Activated CD4-positive, alpha-beta memory T cell treated with anti-CD3 and anti-CD28 coated beads for 36 hours (primary cell): ENCODE measurements around the gene SIPA1L3. TPM values are rescaled to one million over a fixed set of nuclear protein-coding genes. Genes with fewer than 3 reads are reported as not detected.
"Not testable (repeated sequence)": the region's sequence is repeated elsewhere in the genome, so short reads cannot be mapped to it uniquely, and the experiment has no call there.

Source experiments
- CTCF ChIA-PET: fragments of 350-600 bp; sonication (Branson Sonifier 250); formaldehyde crosslinking; loops from one replicate; lab custom pipeline; 2021; ENCODE audit warnings: antibody characterized with exemption, inconsistent platforms; lab: Charles Lee
- POLR2A ChIA-PET: fragments of 350-600 bp; sonication (Branson Sonifier 250); formaldehyde crosslinking; loops from one replicate; lab custom pipeline; 2021; ENCODE audit warnings: antibody characterized with exemption; lab: Charles Lee
- DNase-seq: peaks from one replicate; pipeline ENCODE4 v3.0.0-alpha.2; 2020
- H3K27ac Mint-ChIP-seq: one replicate; pipeline ENCODE4 v1.8.0; 2021; ENCODE audit warnings: mixed read lengths
- H3K27me3 Mint-ChIP-seq: one replicate; pipeline ENCODE4 v1.8.0; 2021; ENCODE audit warnings: mixed read lengths
- H3K36me3 Mint-ChIP-seq: one replicate; pipeline ENCODE4 v1.8.0; 2021; ENCODE audit warnings: mixed read lengths
- H3K4me1 Mint-ChIP-seq: one replicate; pipeline ENCODE4 v1.8.0; 2021; ENCODE audit warnings: low read depth, mixed read lengths
- H3K4me3 Mint-ChIP-seq: one replicate; pipeline ENCODE4 v1.8.0; 2021; ENCODE audit warnings: mild to moderate bottlenecking, mixed read lengths
- H3K9me3 Mint-ChIP-seq: one replicate; pipeline ENCODE4 v1.8.0; 2021; ENCODE audit warnings: mixed read lengths
- intact Hi-C: fragments of 100-400 bp; cut with micrococcal nuclease; formaldehyde crosslinking; loops from one replicate; pipeline ENCODE4 v1.15.1; 2023
- total RNA-seq, 2 experiments: library from RNA; stranded (reverse); gene quantifications; one replicate each; pipeline ENCODE4 v1.2.3, GENCODE V29; 2021

Gene SIPA1L3
- total RNA-seq, 2 experiments from 2014 or later, result 10.3 to 12.1 TPM

DNA sequence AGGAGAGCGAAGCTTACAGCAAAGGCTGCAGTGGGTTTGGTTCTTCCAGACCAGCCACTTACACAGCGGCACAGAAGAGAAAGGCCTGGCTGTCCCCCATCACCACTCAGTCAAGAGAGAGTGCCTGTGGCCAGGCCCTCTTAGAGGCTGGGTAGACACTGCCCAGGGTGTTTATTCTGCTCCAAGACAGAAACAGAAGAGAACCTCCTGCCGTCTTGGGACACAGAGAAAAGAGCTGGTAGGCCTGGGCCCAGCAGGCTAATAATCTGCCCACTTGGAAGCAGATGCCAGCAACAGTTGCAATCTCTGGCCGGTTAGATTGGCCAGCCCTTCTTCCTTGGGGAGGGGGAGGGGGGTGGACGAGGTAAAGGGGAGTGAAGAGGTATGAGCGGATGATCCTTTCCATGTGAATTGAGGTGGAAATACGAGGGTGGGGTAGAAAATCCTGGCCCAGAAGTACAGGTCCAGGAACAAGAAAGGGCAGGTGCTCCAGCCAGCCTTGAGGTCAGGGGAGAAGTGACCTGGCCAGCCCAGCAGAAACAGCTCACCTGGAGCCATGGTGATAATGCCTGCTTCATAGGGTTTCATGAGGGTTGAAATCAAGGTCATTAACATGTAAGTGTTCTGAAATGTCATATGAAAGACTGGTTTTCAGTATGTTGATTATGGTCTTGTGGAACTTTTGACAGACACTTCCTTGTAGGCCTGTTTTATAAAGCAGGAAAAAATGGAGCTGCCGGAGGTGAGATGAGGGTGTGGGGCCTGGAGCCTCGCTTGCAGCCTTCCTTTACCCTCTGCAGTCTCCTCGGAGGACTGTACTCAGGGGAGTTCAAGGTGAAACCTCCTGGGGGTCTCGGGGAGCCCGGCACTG, 116.9 kb downstream of the SIPA1L3 start:
- Mint-ChIP-seq H3K4me3 (no peak overlapping the region), H3K9me3 (no peaks in the 10 kb centered on the region), H3K27ac (no peak overlapping the region), H3K4me1 (no peaks in the 10 kb centered on the region), H3K36me3 (peaks cover under 1% of the 10 kb centered on the region), H3K27me3 (no peaks in the 10 kb centered on the region)
- no peak for DNase-seq
- ChIA-PET POLR2A (no interaction called here), CTCF (interaction anchor here (1.3 kb wide), 1 partner anchor 121 kb away, joined by 3 read pairs; no protein-coding TSS in a partner anchor)
- intact Hi-C loops, result no loop called here

GRCh38 chr19:38024992-38025908, 118.2 kb downstream of the SIPA1L3 start:
- ChIA-PET CTCF (no interaction called here), POLR2A (no interaction called here)
- Mint-ChIP-seq H3K4me3 (no peak overlapping the region), H3K27ac (no peak overlapping the region), H3K27me3 (no peaks in the 10 kb centered on the region), H3K4me1 (no peaks in the 10 kb centered on the region), H3K9me3 (no peaks in the 10 kb centered on the region), H3K36me3 (peaks cover 4% of the 10 kb centered on the region)
- intact Hi-C loops, result no loop called here
- DNase-seq, result no peak

DNA sequence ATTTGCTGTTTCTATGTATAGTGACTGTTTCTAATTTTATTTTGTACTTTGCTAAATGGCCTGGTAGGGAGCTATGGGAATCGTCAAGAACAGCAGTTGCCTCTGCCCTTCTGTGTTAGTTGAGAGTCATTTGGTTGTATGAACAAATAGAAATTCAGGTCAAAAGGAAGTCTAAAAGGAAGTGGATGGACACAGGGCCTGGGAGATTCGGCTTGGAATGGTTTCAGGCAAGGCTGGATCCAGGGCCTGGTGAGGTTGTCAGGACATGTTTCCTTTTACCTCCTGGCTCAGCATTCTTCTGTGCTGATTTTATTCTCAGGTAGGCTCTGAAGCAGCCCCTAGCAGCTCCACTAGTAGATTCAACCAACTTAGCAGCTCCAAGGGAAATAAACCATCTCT, 118.9 kb downstream of the SIPA1L3 start:
- Mint-ChIP-seq H3K36me3 (peaks cover 7% of the 10 kb centered on the region), H3K4me1 (no peaks in the 10 kb centered on the region), H3K4me3 (no peak overlapping the region), H3K9me3 (no peaks in the 10 kb centered on the region), H3K27ac (no peak overlapping the region), H3K27me3 (no peaks in the 10 kb centered on the region)
- ChIA-PET POLR2A (no interaction called here), CTCF (no interaction called here)
- no peak for DNase-seq
- intact Hi-C loops, result no loop called here

- DNase-seq, result no peak
- Mint-ChIP-seq H3K36me3 (peaks cover 11% of the 10 kb centered on the region), H3K27me3 (no peaks in the 10 kb centered on the region), H3K27ac (no peak overlapping the region), H3K4me1 (no peaks in the 10 kb centered on the region), H3K4me3 (no peak overlapping the region), H3K9me3 (no peaks in the 10 kb centered on the region)
- intact Hi-C loops, result no loop called here
- POLR2A ChIA-PET, result no interaction called here
- CTCF ChIA-PET, result no interaction called here
Observed at GRCh38 chr19:38028913-38029510, 122.0 kb downstream of the SIPA1L3 start.

GRCh38 chr19:38030001-38030400, 123.0 kb downstream of the SIPA1L3 start:
- peaks cover 11% of the 10 kb centered on the region for H3K36me3 Mint-ChIP-seq
- H3K4me3 Mint-ChIP-seq, H3K4me1 Mint-ChIP-seq, H3K9me3 Mint-ChIP-seq, H3K27me3 Mint-ChIP-seq, DNase-seq, POLR2A ChIA-PET, H3K27ac Mint-ChIP-seq, intact Hi-C loops, CTCF ChIA-PET: not testable (repeated sequence)

- no peak overlapping the region for H3K27ac Mint-ChIP-seq
- H3K9me3 Mint-ChIP-seq, result no peaks in the 10 kb centered on the region
Observed at GRCh38 chr19:38030686-38031422, 123.8 kb downstream of the SIPA1L3 start.

DNA sequence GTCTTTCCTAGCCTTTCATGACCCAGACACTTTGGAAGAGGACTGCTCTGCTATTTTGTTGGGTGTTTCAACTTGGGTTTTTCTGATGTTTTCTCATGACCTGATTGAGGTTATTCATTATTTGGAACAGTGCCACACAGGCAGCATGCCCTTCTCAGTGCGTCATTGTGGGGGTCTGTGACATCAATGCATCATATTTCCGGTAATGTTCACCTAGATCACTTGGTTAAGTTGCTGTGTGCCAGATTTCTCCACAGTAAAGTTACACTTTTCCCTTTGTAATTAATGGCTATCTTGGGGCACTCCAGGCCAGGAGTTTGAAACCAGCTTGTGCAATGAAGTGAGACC, 124.4 kb downstream of the SIPA1L3 start:
- H3K27ac Mint-ChIP-seq, result no peak overlapping the region
- POLR2A ChIA-PET, result interaction anchor here (0.5 kb wide), 1 partner anchor 16 kb away, joined by 3 read pairs; no protein-coding TSS in a partner anchor
- CTCF ChIA-PET, result no interaction called here
- intact Hi-C loops, result no loop called here
- no peak for DNase-seq
- H3K27me3 Mint-ChIP-seq, result no peaks in the 10 kb centered on the region
- no peaks in the 10 kb centered on the region for H3K9me3 Mint-ChIP-seq
- peaks cover 11% of the 10 kb centered on the region for H3K36me3 Mint-ChIP-seq
- H3K4me1 Mint-ChIP-seq, result no peaks in the 10 kb centered on the region
- H3K4me3 Mint-ChIP-seq, result no peak overlapping the region

More at GRCh38 chr19:38030686-38031422, 123.8 kb downstream of the SIPA1L3 start:
- Mint-ChIP-seq H3K4me3 (no peak overlapping the region), H3K36me3 (peaks cover 11% of the 10 kb centered on the region), H3K27me3 (no peaks in the 10 kb centered on the region), H3K4me1 (no peaks in the 10 kb centered on the region)
- ChIA-PET POLR2A (no interaction called here), CTCF (no interaction called here)
- intact Hi-C loops, result no loop called here
- DNase-seq, result no peak

DNA sequence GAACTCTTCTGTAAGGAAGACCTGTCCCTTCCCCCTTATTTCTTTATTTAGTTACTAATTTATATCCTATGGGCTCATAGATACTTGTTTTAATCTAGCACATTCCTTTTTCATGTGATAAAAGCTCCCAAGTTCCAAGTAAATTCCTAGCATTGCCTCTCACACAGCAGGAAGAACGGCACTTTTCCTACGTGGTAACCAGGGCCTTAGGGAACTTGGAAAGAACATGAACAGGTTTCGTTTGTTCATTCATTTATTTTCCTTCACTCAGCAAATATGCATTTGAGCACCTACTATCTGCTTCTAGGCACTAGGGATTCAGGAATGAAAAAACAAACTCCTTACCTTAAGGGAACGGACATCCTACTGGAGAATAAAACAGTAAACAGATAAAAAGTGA, 125.1 kb downstream of the SIPA1L3 start:
- no peaks in the 10 kb centered on the region for H3K4me1 Mint-ChIP-seq
- H3K36me3 Mint-ChIP-seq, result peaks cover 11% of the 10 kb centered on the region
- no peak overlapping the region for H3K27ac Mint-ChIP-seq
- ChIA-PET CTCF (no interaction called here), POLR2A (interaction anchor here (0.5 kb wide), 1 partner anchor 15 kb away, joined by 3 read pairs; no protein-coding TSS in a partner anchor)
- intact Hi-C loops, result no loop called here
- no peak overlapping the region for H3K4me3 Mint-ChIP-seq
- no peak for DNase-seq
- H3K27me3 Mint-ChIP-seq, result no peaks in the 10 kb centered on the region
- H3K9me3 Mint-ChIP-seq, result no peaks in the 10 kb centered on the region

DNA sequence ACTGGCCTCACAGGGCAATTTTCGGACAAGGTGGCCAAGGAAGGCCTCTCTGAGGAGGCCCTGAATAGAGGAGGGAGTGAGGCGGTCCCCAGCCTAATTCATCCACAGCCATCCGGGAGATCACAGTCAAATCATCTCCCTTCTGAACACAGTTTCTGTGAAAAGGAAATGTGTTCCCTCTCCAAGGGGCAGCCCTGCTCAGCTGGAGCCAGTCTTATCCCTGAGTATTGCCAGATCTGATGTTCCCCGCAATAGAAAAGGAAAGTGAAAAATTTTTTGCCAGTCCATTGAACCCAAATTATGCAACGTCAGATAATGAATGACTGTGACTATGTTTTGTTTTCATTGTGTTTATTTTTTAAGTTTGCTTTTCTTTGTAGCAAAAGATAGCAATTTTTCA, 125.9 kb downstream of the SIPA1L3 start:
- intact Hi-C loops, result no loop called here
- CTCF ChIA-PET, result no interaction called here

GRCh38 chr19:38033658-38034491, 126.9 kb downstream of the SIPA1L3 start:
- Mint-ChIP-seq H3K27me3 (no peaks in the 10 kb centered on the region), H3K4me1 (no peaks in the 10 kb centered on the region), H3K4me3 (no peak overlapping the region), H3K9me3 (no peaks in the 10 kb centered on the region), H3K36me3 (peaks cover 10% of the 10 kb centered on the region), H3K27ac (no peak overlapping the region)
- ChIA-PET CTCF (no interaction called here), POLR2A (interaction anchor here (0.9 kb wide), 1 partner anchor 13 kb away, joined by 3 read pairs; no protein-coding TSS in a partner anchor)
- intact Hi-C loops, result no loop called here
- no peak for DNase-seq

More for the DNA sequence above, 125.9 kb downstream of the SIPA1L3 start:
- H3K4me1 Mint-ChIP-seq, result no peaks in the 10 kb centered on the region
- H3K4me3 Mint-ChIP-seq, result no peak overlapping the region
- H3K36me3 Mint-ChIP-seq, result peaks cover 11% of the 10 kb centered on the region
- no peak overlapping the region for H3K27ac Mint-ChIP-seq
- POLR2A ChIA-PET, result no interaction called here
- no peaks in the 10 kb centered on the region for H3K9me3 Mint-ChIP-seq
- no peaks in the 10 kb centered on the region for H3K27me3 Mint-ChIP-seq
- no peak for DNase-seq

GRCh38 chr19:38034492-38034860, 127.5 kb downstream of the SIPA1L3 start:
- no peak overlapping the region for H3K27ac Mint-ChIP-seq
- intact Hi-C loops, result no loop called here
- no peaks in the 10 kb centered on the region for H3K9me3 Mint-ChIP-seq
- ChIA-PET CTCF (no interaction called here), POLR2A (no interaction called here)
- no peaks in the 10 kb centered on the region for H3K27me3 Mint-ChIP-seq
- no peaks in the 10 kb centered on the region for H3K4me1 Mint-ChIP-seq
- no peak overlapping the region for H3K4me3 Mint-ChIP-seq
- peaks cover 9% of the 10 kb centered on the region for H3K36me3 Mint-ChIP-seq
- DNase-seq, result no peak
